Stimulated activated CD4-positive, alpha-beta T cell treated with anti-CD3 and anti-CD28 coated beads, TNF-alpha, amount 100 ng/mL, for 24 hours (primary cell): ENCODE measurements around the gene SIDT2.
"Not testable (repeated sequence)": the region's sequence is repeated elsewhere in the genome, so short reads cannot be mapped to it uniquely, and the experiment has no call there.

Experiments used
- DNase-seq, 3 experiments: peaks; one replicate each; pipeline ENCODE4 v3.0.0-alpha.2; 2020; ENCODE audit warnings: low read depth in 3 of 3

Gene SIDT2

DNA sequence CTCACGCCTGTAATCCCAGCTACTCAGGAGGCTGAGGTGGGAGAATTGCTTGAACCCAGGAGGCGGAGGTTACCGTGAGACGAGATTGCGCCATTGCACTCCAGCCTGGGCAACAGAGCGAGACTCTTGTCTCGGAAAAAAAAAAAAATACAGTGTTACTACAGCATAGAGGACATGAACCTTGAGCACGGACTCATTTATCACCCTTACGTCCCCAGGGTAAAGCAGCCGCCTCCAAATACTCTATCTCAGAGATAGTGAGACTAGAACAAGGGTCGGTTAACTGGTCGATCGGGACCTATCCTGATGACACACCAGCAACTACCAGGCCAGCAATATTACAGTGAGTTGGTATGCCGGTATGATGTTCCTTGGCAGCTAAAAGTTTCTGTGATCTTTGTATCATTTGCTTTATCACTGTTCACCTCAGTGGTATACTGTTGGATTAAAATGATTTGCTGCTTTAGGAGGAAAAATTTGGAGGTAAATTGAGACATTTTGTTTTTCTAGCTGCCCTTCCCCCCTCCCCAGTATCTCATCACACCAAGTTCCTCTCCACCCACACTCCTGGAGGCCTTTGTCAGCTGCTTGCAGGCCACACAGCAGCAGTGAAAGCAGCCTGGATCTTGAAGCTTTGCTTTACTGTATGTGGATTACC, 7.0 kb upstream of the SIDT2 start:
- DNase-seq: no peak

GRCh38 chr11:117172724-117173421, 5.7 kb upstream of the SIDT2 start:
- no peak for DNase-seq

GRCh38 chr11:117175104-117175503, 3.4 kb upstream of the SIDT2 start:
- DNase-seq: no peak

DNA sequence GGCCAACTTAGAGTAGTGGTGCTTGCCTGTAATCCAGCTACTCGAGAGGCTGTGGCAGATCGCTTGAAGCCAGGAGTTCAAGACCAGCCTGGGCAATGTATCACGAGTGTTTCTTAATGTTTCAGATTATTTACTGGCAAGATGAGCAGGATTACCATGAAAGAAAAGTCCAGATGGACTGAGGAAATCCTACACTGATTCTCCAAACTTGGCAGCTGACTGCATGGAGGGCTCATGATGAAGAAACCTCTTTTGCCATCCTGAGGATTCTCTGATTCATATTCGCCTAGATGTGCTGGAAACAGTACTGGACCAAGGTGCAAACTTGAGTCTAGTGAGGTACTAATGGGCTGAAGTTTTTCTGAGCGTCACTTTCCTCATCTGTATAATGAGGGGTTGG, 2.8 kb upstream of the SIDT2 start:
- DNase-seq: no peak

- no peak for DNase-seq
These were observed 2.4 kb upstream of the SIDT2 start for GRCh38 chr11:117176186-117176585.

GRCh38 chr11:117177534-117178209, 871 bp upstream of the SIDT2 start:
- DNase-seq: no peak

DNA sequence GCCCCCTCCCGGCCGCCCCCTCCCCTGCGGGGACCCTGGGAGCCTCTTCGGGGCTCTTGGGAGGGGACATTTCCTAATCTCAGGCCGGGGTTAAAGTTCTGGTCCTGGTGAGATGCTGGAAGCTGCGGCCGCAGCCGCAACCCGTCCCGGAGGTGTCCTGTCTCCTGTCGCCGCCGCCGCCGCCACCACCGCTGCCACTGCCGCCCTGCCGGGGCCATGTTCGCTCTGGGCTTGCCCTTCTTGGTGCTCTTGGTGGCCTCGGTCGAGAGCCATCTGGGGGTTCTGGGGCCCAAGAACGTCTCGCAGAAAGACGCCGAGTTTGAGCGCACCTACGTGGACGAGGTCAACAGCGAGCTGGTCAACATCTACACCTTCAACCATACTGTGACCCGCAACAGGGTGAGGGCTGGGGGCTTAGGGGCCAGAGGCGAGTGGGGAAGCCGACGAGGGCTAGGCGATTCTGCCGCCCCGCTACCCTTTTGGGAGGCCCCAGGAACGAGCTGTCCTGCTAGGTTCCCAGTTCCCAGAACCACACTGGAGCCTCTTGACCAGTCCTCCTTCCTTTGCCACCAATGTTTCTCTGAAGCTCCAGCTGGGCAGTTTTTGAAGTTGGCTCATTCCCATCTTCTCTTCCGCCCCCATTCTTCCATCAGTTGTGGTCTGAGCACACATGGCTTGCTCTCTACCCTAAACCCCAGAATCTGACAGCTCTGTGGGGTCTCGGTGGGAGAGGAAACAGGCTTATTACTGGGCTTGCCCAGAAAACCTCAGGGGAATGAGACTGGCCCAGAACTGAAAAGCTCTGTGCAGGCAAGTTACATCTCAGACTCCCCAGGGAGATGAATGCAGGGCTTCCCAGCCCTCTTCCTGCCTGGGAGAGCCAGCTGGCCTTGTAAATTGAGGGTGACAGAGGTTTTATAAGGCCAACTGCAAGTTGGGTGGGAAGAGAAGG, 781 bp downstream of the SIDT2 start:
- peak in 2 of 3 experiments; percentile 8 to 35 for DNase-seq

- no peak for DNase-seq
These were observed 1.5 kb downstream of the SIDT2 start for GRCh38 chr11:117180020-117180419.

DNA sequence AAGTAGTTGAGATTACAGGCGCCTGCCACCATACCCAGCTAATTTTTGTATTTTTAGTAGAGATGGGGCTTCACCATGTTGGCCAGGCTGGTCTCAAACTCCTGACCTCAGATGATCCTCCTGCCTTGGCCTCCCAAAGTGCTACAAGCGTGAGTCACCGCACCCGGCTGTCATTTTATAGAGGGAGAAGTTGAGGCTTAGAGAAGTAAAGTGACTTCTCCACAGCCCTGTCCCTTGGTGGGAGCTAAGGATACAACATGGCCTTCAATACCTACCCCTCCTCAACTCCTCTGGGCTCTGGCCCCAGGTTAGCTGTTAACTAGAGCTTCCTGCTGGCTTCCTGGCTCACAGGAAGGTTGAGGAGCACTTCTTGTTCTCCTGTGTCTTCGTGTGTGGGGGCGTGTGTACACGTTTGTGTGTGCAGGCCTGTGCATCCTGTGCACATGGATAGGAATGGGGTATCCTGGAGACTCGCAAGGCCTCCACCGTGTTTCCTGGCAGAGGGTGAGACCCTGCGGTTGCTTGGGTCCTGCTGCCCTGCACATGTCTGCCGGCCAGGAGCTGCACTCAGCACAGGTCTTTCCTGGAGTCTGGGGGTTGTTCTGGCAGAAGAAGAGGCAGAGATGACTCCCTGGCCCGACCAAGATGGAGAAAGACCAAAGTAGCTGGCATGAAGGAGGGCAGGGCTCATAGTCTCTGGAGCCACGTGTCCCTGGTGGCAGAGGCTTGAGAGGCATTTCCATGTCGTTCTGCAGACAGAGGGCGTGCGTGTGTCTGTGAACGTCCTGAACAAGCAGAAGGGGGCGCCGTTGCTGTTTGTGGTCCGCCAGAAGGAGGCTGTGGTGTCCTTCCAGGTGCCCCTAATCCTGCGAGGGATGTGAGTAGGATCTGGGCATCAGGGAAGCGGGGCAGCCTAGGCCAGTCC, 2.4 kb downstream of the SIDT2 start:
- peak in 2 of 3 experiments; percentile 35 to 62 for DNase-seq

DNA sequence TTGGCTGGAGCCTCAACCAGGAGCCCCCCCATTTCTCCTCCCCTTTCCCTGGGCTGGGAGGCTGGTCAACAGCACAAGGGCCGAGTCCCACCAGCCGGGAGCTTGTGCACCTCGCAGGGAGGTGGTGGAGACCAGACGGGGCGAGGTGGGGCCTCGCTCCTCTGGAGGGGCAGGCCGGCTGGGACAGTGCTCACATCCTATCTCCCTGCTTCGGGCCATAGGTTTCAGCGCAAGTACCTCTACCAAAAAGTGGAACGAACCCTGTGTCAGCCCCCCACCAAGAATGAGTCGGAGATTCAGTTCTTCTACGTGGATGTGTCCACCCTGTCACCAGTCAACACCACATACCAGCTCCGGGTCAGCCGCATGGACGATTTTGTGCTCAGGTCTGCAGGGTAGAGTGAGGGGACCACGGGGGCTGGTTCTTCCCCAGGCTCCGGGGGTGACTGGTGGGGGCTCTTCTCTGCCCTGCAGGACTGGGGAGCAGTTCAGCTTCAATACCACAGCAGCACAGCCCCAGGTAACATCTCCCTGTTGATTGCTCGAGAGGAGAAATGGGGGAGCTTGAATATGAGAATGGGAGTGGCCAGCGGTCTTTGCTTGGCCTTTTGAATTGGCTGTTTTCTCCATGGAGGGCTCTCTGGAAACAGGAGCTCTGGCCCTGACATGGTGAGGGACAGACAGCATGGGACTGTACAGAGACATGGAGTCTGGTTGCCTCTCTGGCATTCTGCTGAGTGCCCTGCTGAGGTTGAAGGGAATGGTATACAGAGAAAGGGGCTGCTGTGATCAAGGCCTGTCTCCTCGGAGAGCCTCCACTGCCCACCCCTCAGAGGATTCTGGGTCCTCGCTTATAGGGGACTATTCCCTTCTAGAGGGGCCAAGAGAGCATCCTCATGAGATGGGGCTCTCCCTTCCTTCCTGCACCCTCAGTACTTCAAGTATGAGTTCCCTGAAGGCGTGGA, 3.3 kb downstream of the SIDT2 start:
- no peak for DNase-seq

DNA sequence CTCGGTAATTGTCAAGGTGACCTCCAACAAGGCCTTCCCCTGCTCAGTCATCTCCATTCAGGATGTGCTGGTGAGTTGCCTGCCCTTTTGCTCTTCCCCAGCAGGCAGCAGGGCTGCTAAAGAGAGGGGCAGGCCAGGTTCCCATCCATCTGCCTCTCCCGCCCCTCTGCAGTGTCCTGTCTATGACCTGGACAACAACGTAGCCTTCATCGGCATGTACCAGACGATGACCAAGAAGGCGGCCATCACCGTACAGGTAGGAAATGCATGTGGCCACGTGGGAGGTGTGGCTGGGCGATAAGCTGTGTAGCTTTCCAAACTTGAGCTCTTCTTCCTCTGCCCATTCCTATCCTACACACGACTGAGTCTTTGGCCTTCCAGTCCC, 4.0 kb downstream of the SIDT2 start:
- DNase-seq: no peak

DNA sequence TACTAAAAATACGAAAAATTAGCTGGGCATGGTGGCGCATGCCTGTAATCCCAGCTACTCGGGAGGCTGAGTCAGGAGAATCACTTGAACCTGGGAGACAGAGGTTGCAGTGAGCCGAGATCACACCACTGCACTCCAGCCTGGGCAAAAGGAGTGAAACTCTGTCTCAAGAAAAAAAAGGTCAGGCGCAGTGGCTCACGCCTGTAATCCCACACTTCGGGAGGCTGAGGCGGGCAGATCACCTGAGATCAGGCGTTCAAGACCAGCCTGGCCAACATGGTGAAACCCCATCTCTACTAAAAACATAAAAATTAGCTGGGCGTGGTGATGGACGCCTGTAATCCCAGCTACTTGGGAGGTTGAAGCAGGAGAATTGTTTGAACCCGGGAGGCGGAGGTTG, 4.6 kb downstream of the SIDT2 start:
- DNase-seq: not testable (repeated sequence)

DNA sequence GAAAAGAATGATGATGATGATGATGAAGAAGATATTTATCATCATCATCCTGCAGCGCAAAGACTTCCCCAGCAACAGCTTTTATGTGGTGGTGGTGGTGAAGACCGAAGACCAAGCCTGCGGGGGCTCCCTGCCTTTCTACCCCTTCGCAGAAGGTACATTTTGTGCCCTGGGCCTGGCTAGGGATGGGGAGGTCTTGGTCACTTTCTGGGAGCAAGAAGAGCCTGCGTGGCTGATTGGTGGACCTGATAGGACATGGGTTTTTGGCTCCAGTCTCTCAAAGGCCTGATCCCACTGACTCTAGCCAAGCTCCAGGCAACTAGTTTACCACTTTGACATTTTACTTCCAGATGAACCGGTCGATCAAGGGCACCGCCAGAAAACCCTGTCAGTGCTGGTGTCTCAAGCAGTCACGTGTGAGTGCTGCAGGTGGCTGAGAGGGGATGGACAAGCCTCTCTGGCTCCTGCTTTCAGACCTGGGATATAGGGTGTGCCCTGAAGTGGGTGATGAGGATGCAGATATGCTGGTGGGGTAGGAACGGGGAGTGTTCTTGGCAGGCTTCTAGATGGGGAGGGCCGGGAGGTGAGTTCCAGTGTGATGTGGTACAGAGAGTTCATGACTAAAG, 5.3 kb downstream of the SIDT2 start:
- no peak for DNase-seq

- DNase-seq: no peak
These were observed 7.3 kb downstream of the SIDT2 start for GRCh38 chr11:117185736-117186430.

DNA sequence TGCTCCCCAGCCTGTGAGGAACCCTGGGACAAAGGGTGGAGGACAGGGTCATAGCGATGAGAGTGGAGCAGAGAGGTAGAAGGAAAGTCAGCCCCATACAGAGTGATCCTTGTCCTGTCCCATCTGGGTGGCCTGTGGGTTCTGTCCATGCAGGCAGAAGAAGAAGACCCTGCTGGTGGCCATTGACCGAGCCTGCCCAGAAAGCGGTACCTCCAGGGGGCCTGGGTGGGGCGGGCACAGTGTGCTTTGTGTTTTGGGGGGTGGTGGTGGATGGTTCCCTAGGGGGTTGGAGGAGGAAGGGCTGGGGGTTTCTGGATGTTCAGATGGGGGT, 7.9 kb downstream of the SIDT2 start:
- no peak for DNase-seq

GRCh38 chr11:117187007-117187406, 8.5 kb downstream of the SIDT2 start:
- DNase-seq: no peak

GRCh38 chr11:117187428-117187798, 8.9 kb downstream of the SIDT2 start:
- no peak for DNase-seq

GRCh38 chr11:117187799-117188481, 9.4 kb downstream of the SIDT2 start:
- DNase-seq: no peak
